Dermis lymphatic vessel endothelial cell (primary cell): ENCODE results near the gene NUBP1. TPM values are rescaled to one million over a fixed set of nuclear protein-coding genes. Genes with fewer than 3 reads are reported as not detected.

Experiments used
- total RNA-seq: library from RNA; depleted of rRNA; stranded (reverse); fragments of >200 nt; gene quantifications from 2 replicates; pipeline ENCODE4 v1.2.1, GENCODE V29; 2014

The NUBP1 gene
- 29.3 and 31.1 TPM in 2 replicates for total RNA-seq

GRCh38 chr16:10743610-10744369 is at the start of gene NUBP1:
Gene NUBP1 (plus strand): TSS chr16:10743842. CDS start chr16:10743864, 22 bp downstream.

GRCh38 chr16:10694830-10695229 is 48.8 kb upstream of the NUBP1 start, which contains the start of gene TEKT5:
Gene TEKT5 (minus strand): TSS chr16:10694930. CDS start chr16:10694873, 57 bp downstream.

DNA sequence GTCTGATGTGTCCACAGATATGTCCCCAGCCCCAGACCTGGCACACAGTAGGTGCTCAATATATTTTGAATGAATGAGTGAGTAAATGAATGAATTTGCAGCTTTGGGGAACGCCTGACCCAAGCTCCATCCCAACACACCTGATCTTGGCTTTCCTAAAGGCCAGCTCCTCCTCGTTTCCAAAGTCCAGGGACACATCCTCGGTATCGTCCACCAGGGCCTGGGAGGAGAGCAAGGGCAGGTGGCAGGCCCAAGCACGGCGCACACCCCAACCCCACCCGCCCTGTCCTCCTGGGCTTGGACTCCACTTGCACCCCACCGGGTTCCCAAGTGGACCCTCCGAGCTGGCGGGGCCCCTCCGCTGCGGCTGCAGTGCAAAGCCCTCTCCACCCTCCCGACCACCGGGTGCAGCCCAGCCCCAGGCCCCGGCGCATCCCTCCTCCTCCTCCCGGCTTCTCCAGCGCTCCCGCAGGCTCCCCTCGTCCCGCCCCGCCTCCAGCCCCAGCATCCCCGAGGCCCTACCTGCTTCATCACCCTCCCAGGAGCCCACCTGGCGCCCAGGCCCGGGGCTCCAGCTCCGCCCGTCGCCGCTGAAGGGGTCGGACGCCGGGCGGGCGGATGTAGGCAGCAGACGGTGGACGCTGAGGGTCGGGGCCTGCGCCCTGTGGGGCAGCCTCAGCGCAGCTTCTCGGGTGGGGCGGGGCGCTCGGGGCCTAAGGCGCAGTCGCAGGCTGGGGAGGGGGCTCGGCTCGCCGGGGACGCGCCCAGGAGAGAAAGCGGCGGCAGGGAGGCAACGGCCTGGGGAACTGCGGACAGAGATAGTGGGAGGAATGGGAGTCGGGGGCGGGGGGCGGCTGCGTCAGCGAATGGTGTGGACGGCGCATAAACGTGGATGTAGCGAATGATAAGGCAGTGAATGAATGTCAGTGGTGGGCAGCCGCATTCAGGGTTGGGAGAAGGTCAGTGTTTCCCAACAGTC is 74.6 kb downstream of the NUBP1 start, which contains the start of gene TVP23A:
TVP23A (minus strand) TSS at position 832 of the 979 bp plus-strand sequence; CDS start at position 531, 301 bp downstream.

Other genes starting within 250 kb of the NUBP1 start
- 40.5 and 44.9 TPM in 2 replicates for gene EMP2, start 163.2 kb upstream of the NUBP1 start, total RNA-seq
- 0.26 TPM in 1 of 2 replicates, not detected in the other for gene TEKT5, start 48.9 kb upstream of the NUBP1 start, total RNA-seq
- gene TVP23A, start 75.0 kb downstream of the NUBP1 start, total RNA-seq, result not detected in 2 replicates
- gene CIITA, start 133.4 kb downstream of the NUBP1 start, total RNA-seq, result 0.09 and 0.33 TPM in 2 replicates
- gene DEXI, start 198.6 kb downstream of the NUBP1 start, total RNA-seq, result 35.0 and 39.7 TPM in 2 replicates
- gene CLEC16A, start 200.7 kb downstream of the NUBP1 start, total RNA-seq, result 11.5 and 14.7 TPM in 2 replicates